ENCODE data around the gene MYRFL. TPM values are rescaled to one million over a fixed set of nuclear protein-coding genes. Genes with fewer than 3 reads are reported as not detected.

Gene MYRFL
- total RNA-seq, 1 experiment from 2014 or later, result 1.3 TPM

GRCh38 chr12:69978020-69978419 is 153.0 kb downstream of the MYRFL start:
- ChIA-PET CTCF (no interaction called here), POLR2A (no interaction called here)
- ATAC-seq (no peak), DNase-seq (ENCODE audit: low spot score) (no peak)
- TF ChIP-seq, protein P1, sequence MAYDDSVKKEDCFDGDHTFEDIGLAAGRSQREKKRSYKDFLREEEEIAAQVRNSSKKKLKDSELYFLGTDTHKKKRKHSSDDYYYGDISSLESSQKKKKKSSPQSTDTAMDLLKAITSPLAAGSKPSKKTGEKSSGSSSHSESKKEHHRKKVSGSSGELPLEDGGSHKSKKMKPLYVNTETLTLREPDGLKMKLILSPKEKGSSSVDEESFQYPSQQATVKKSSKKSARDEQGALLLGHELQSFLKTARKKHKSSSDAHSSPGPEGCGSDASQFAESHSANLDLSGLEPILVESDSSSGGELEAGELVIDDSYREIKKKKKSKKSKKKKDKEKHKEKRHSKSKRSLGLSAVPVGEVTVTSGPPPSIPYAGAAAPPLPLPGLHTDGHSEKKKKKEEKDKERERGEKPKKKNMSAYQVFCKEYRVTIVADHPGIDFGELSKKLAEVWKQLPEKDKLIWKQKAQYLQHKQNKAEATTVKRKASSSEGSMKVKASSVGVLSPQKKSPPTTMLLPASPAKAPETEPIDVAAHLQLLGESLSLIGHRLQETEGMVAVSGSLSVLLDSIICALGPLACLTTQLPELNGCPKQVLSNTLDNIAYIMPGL (CRISPR knock-in tag; IDR thresholded peaks at IDR 0.05), result no peak
- TF ChIP-seq SMAD3 (CRISPR knock-in tag; IDR thresholded peaks at IDR 0.05; ENCODE audit: borderline replicate concordance) (no peak), RELA (CRISPR knock-in tag; IDR thresholded peaks at IDR 0.05; ENCODE audit: borderline replicate concordance) (no peak)
- Mint-ChIP-seq H3K27ac (no peak overlapping the region), H3K9me3 (peaks cover 13% of the 10 kb centered on the region), H3K27me3 (ENCODE audit: low read depth) (no peaks in the 10 kb centered on the region), H3K36me3 (peaks cover 9% of the 10 kb centered on the region), H3K4me1 (peaks cover 17% of the 10 kb centered on the region), H3K4me3 (no peak overlapping the region)

DNA sequence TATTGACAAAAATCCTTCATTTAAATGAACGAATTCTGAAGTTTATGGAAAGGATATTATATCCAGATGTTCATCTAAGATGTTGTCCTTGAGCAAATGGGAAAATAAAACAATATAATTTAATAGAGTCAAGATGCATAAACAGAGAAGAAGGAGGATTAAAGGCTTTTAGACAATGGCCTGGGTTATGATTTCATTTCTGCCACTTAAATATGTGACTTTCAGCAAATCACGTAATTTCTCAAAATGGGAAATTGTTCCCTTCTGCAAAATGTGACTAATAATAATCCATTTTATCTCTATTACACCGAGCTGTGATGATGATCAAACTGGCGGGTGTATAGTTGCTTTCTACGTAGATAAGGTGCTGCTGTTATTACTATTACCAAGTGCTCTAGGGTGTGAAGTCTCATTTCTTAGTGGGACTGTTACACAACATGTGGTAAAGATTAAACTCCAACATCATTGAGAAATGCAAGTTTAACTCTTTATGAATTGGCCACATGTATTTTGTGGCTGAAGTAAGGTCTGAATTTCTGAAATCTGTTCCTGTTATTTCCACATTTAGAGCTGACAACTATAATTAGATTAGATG is 157.0 kb downstream of the MYRFL start:
- TF ChIP-seq PRDM15 (CRISPR knock-in tag; IDR thresholded peaks at IDR 0.05), result no peak
- ChIA-PET CTCF (no interaction called here), POLR2A (no interaction called here)
- Mint-ChIP-seq H3K4me1 (peaks cover 17% of the 10 kb centered on the region), H3K27me3 (ENCODE audit: low read depth) (no peaks in the 10 kb centered on the region), H3K4me3 (no peak overlapping the region), H3K9me3 (peaks cover 26% of the 10 kb centered on the region), H3K27ac (no peak overlapping the region), H3K36me3 (peaks cover 9% of the 10 kb centered on the region)
- ATAC-seq (no peak), DNase-seq (ENCODE audit: low spot score) (no peak)

DNA sequence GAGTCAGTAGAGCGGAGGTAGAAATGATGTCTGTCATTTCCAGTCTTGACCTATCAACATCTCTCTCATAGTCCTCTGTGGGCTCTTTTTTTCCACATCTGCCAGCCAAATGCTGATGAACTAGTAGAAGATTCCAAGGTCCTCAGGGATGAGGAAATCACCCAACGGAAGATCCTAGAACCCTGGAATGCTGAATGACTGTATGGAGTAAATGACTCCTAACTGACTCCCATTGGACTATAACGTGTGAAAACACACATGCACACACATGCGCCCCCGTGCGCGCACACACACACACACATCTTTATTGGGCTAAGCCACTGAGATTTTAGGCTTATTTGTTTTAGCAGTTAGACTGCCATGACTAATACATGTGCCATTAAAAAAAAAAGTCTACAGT is 159.2 kb downstream of the MYRFL start:
- Mint-ChIP-seq H3K27me3 (ENCODE audit: low read depth) (no peaks in the 10 kb centered on the region), H3K9me3 (peaks cover 21% of the 10 kb centered on the region), H3K4me3 (no peak overlapping the region), H3K4me1 (no peaks in the 10 kb centered on the region), H3K36me3 (peaks cover 4% of the 10 kb centered on the region), H3K27ac (no peak overlapping the region)
- CTCF ChIA-PET, result no interaction called here
- DNase-seq (ENCODE audit: low spot score) (no peak), ATAC-seq (no peak)
- POLR2A ChIA-PET, result no interaction called here
- TF ChIP-seq, protein P2, sequence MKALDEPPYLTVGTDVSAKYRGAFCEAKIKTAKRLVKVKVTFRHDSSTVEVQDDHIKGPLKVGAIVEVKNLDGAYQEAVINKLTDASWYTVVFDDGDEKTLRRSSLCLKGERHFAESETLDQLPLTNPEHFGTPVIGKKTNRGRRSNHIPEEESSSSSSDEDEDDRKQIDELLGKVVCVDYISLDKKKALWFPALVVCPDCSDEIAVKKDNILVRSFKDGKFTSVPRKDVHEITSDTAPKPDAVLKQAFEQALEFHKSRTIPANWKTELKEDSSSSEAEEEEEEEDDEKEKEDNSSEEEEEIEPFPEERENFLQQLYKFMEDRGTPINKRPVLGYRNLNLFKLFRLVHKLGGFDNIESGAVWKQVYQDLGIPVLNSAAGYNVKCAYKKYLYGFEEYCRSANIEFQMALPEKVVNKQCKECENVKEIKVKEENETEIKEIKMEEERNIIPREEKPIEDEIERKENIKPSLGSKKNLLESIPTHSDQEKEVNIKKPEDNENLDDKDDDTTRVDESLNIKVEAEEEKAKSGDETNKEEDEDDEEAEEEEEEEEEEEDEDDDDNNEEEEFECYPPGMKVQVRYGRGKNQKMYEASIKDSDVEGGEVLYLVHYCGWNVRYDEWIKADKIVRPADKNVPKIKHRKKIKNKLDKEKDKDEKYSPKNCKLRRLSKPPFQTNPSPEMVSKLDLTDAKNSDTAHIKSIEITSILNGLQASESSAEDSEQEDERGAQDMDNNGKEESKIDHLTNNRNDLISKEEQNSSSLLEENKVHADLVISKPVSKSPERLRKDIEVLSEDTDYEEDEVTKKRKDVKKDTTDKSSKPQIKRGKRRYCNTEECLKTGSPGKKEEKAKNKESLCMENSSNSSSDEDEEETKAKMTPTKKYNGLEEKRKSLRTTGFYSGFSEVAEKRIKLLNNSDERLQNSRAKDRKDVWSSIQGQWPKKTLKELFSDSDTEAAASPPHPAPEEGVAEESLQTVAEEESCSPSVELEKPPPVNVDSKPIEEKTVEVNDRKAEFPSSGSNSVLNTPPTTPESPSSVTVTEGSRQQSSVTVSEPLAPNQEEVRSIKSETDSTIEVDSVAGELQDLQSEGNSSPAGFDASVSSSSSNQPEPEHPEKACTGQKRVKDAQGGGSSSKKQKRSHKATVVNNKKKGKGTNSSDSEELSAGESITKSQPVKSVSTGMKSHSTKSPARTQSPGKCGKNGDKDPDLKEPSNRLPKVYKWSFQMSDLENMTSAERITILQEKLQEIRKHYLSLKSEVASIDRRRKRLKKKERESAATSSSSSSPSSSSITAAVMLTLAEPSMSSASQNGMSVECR (CRISPR knock-in tag; IDR thresholded peaks at IDR 0.05; ENCODE audit: borderline replicate concordance), result no peak

- no peak overlapping the region for H3K4me3 Mint-ChIP-seq
- CTCF ChIA-PET, result interaction anchor here (0.8 to 1.5 kb wide), 2 partner anchors 10 to 85 kb away, joined by 3 to 4 read pairs; no protein-coding TSS in a partner anchor
- peak; percentile 100 for ATAC-seq
- peak; percentile 65 for DNase-seq (ENCODE audit: low spot score)
- H3K27ac Mint-ChIP-seq, result no peak overlapping the region
- POLR2A ChIA-PET, result no interaction called here
- no peaks in the 10 kb centered on the region for H3K4me1 Mint-ChIP-seq
- H3K9me3 Mint-ChIP-seq, result peaks cover 13% of the 10 kb centered on the region
- TF ChIP-seq, protein P3, sequence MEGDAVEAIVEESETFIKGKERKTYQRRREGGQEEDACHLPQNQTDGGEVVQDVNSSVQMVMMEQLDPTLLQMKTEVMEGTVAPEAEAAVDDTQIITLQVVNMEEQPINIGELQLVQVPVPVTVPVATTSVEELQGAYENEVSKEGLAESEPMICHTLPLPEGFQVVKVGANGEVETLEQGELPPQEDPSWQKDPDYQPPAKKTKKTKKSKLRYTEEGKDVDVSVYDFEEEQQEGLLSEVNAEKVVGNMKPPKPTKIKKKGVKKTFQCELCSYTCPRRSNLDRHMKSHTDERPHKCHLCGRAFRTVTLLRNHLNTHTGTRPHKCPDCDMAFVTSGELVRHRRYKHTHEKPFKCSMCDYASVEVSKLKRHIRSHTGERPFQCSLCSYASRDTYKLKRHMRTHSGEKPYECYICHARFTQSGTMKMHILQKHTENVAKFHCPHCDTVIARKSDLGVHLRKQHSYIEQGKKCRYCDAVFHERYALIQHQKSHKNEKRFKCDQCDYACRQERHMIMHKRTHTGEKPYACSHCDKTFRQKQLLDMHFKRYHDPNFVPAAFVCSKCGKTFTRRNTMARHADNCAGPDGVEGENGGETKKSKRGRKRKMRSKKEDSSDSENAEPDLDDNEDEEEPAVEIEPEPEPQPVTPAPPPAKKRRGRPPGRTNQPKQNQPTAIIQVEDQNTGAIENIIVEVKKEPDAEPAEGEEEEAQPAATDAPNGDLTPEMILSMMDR (IDR thresholded peaks at IDR 0.05), result peak; percentile 51
- TF ChIP-seq FOXJ3 (CRISPR knock-in tag; IDR thresholded peaks at IDR 0.05; ENCODE audit: borderline replicate concordance) (no peak), ATF2 (CRISPR knock-in tag; IDR thresholded peaks at IDR 0.05; ENCODE audit: borderline replicate concordance, low read depth) (no peak), ZNF121 (CRISPR knock-in tag; IDR thresholded peaks at IDR 0.05) (no peak), RORB (CRISPR knock-in tag; IDR thresholded peaks at IDR 0.05) (no peak), RELA (CRISPR knock-in tag; IDR thresholded peaks at IDR 0.05; ENCODE audit: borderline replicate concordance) (no peak)
- H3K36me3 Mint-ChIP-seq, result no peaks in the 10 kb centered on the region; the same call in 1 of the 2 replicates
- no peaks in the 10 kb centered on the region for H3K27me3 Mint-ChIP-seq (ENCODE audit: low read depth)
Observed at GRCh38 chr12:69985656-69986055, 160.6 kb downstream of the MYRFL start.

Data from WTC11 (cell line).